HG03378 (cell line): ENCODE measurements around the gene DNAH1.

Experiments used
- ATAC-seq: cut with Tn5 transposase; IDR thresholded peaks from one replicate; pipeline ENCODE4 v1.9.1; 2021; ENCODE audit warnings: mild to moderate bottlenecking, moderate library complexity; ENCODE audit not compliant: unreplicated experiment

Gene DNAH1

GRCh38 chr3:52384019-52384761 is 68.1 kb downstream of the DNAH1 start:
- no peak for ATAC-seq

- ATAC-seq = no peak
These were observed 69.0 kb downstream of the DNAH1 start for GRCh38 chr3:52385157-52385556.

DNA sequence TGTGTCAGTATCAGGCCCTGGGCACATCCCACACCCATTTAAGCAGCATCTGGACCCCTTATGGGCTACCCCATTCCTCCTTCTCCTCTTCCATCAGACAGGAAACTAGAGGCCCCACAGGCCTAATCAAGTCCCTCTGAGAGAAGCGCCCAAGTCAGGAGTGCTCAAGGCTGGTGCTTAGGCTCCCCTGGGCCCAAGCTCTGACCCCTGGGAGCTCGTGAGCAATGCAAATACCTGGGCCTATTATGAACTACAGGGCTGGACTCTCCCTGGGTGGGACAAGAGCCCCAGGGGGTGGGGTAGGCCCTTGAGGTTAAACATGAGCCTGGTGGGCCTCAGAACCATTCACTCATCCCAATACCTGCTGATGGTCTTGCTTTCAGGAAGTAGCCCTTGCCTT is 71.4 kb downstream of the DNAH1 start:
- no peak for ATAC-seq

DNA sequence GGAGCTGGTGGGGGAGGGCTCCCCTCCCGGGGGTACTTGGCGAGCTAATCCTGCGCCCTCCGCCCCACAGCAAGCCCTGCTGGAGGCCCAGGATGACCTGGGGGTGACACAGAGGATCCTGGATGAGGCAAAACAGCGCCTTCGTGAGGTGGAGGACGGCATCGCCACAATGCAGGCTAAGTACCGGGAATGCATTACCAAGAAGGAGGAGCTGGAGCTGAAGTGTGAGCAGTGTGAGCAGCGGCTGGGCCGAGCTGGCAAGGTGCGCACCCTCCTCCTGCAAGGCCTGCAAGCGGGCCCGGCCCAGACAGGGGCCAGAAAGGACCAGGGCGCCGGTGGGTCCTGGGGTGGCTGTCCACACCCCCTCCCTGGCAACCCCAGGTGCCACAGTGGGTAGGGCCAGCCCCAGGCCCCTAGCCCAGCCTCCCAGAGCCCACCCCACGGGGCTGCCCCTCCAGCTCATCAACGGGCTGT is 72.3 kb downstream of the DNAH1 start:
- ATAC-seq = no peak

DNA sequence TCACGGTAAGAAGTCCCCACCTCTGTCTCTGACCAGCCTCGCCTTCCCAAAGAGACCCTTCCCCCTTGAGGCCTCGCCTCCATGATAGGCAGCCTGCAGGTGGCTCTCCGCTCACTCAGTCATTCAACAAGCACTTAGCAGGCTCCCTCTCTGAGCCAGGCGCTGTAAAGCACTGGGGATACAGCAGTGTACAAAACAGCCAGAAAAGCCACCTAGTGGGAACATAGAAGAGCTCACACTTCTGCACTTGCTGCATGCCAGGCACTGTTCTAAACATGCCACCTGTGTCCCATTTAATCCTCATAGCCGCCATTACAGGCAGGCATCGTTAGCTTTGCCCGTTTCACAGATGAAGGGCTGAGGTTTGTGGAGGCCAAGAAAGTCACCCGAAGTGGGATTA is 72.8 kb downstream of the DNAH1 start:
- no peak for ATAC-seq

GRCh38 chr3:52391096-52391495 is 75.0 kb downstream of the DNAH1 start:
- ATAC-seq = no peak

GRCh38 chr3:52392216-52392930 is 76.3 kb downstream of the DNAH1 start:
- ATAC-seq = no peak

DNA sequence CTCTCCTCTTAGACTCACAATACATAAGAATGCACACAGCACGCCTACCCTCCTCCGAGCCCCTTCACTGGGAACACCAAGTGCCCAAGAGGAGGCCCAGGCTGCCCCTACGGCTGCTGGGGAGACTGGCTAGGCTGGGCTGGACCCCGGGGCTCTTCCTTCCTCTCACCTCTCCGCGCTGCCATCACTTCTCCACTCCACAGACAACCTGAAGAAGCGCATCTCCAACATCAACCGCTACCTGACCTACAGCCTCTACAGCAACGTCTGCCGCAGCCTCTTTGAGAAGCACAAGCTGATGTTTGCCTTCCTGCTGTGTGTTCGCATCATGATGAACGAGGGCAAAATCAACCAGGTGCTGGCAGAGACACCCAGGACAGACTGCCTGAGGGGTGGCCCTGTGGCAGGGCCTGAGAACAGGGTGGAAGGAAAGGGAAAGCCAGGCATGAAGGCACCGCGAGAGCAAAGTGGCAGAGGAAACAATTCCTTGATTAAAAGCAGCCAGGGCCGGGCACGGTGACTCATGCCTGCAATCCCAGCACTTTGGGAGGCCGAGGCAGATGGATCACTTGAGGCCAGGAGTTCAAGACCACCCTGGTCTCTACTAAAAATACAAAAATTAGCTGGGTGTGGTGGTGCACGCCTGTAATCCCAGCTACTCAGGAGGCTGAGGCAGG is 77.2 kb downstream of the DNAH1 start:
- no peak for ATAC-seq

DNA sequence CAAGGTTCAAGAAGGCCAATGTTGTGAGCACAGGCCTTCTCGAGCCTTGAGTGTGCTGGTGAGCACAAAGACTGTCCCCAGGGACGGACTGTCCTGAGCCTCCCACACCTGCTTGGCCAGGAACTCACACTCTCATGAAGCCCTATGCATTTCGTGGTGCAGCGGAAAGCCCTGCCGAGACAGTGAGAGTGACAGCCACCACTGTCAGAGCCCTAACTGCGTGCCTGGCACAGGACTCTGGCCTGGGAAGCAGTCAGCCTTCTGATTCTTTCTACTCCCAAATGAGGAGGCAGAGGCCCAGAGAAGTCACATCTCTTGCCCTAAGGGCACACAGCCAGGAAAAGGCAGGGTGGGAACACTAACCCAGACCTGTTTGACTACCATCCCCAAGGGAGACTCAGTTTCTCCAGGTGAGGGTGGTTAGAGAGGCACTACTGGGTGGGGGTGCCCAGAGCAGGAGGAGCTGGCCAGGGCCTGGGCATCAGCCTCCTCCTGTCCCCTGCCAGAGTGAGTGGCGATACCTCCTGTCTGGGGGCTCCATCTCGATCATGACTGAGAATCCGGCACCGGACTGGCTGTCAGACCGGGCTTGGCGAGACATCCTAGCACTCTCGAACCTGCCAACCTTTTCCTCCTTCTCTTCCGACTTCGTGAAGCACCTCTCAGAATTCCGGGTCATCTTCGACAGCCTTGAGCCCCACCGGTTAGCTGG is 78.0 kb downstream of the DNAH1 start:
- ATAC-seq = no peak

DNA sequence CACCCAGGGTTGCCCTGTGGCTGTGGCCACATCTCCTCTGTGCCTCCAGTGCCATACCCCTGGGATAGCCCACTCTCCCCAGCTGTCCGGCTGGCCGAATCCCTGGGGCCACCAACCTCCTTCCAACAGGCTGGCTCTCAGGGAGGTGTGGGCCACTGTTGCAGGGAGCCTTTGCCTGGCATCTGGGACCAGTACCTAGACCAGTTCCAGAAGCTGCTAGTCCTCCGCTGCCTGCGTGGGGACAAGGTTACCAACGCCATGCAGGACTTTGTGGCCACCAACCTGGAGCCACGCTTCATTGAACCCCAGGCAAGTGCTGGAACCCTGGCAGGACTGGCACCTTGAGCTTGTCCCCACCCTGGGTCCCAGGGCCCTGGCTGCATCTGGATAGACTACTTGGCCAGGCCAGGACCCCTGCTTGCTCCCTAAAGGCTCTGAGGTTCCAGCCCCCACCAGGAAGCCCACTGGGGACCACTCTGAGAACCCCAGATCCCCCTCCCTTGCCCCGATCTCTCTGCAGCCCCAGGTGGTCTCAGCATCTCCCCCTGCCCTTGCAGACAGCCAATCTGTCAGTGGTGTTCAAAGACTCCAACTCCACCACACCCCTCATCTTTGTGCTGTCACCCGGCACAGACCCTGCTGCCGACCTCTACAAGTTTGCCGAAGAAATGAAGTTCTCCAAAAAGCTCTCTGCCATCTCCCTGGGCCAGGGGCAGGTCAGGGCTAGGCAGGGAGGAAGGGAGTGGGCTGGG is 78.8 kb downstream of the DNAH1 start:
- ATAC-seq = no peak

DNA sequence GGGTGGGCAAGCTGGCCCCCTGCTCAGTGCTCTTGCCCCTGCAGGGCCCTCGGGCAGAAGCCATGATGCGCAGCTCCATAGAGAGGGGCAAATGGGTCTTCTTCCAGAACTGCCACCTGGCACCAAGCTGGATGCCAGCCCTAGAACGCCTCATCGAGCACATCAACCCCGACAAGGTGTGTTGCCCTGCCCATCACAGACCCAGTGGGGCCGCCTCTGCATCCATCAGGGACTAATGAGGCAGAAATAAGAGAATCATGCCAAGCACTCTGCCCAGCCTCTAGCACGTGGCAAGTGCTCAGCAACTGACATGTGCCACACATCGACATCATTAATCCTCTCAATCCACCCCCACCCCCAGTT is 79.4 kb downstream of the DNAH1 start:
- no peak for ATAC-seq

DNA sequence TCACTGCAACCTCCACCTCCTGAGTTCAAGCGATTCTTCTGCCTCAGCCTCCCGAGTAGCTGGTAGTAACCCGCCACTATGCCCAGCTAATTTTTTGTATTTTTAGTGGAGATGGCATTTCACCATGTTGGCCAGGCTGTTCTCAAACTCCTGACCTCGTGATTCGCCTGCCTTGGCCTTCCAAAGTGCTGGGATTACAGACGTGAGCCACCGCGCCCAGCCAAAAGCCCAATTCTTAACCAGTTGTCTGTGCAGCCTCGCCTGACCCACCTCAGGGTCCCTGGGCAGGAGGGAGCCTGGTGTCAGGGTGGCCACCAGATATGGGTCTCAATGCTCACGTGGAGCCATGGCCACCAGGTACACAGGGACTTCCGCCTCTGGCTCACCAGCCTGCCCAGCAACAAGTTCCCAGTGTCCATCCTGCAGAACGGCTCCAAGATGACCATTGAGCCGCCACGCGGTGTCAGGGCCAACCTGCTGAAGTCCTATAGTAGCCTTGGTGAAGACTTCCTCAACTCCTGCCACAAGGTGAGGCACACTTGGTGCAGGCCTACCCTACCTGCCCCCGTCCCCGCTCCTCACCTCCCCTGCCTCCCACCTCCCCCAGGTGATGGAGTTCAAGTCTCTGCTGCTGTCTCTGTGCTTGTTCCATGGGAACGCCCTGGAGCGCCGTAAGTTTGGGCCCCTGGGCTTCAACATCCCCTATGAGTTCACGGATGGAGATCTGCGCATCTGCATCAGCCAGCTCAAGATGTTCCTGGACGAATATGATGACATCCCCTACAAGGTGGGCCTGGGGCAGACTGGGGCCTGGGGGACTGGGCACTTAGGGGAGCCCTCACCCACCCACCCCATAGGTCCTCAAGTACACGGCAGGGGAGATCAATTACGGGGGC is 80.1 kb downstream of the DNAH1 start:
- no peak for ATAC-seq

DNA sequence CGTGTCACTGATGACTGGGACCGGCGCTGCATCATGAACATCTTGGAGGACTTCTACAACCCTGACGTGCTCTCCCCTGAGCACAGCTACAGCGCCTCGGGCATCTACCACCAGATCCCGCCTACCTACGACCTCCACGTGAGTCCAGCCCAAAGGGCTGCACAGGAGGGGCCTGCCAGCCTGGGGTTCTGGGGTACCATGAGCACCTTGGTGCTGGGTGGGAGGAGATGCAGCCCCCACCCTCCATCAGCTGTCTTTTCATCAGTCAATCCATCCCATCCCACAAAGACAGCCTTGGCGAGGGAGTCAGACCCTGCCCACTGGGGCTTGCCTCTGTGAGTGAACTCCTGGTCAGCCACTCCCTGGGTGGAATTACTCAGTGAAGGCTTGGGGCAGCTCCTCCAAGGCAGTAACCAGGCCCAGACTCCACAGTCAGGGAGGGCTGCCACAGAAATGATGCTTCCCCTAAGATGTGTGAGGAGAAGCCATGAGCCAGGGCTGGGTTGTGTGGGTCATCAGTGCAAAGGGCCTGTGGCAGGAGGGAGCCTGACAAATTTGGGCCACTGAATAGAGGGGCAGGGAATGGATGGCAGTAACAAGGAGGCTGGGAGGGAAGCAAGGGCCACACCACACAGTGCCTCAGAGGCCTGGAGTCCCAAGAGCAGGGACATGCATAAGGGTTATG is 80.9 kb downstream of the DNAH1 start:
- no peak for ATAC-seq

GRCh38 chr3:52397676-52398399 is 81.7 kb downstream of the DNAH1 start:
- no peak for ATAC-seq

DNA sequence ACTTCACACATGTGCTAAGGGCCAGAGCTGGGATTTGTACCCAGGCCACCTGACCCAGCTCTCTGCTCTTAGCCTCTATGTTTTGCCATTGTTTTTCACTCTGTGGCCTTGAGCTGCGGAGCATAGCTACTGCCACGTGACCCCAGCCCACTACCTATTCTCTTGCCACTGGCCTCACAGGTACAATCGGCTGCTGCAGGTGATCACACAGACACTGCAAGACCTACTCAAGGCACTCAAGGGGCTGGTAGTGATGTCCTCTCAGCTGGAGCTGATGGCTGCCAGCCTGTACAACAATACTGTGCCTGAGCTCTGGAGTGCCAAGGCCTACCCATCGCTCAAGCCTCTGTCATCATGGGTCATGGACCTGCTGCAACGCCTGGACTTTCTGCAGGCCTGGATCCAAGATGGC is 82.6 kb downstream of the DNAH1 start:
- ATAC-seq = no peak

GRCh38 chr3:52399131-52399530 is 83.0 kb downstream of the DNAH1 start:
- no peak for ATAC-seq

GRCh38 chr3:52399593-52399992 is 83.5 kb downstream of the DNAH1 start:
- no peak for ATAC-seq

- ATAC-seq = no peak
These were observed 84.2 kb downstream of the DNAH1 start for GRCh38 chr3:52400275-52400793.
